GM12892 (cell line): Measurements from ENCODE around the gene FXYD6.

ENCODE experiments used
- POLR2A ChIP-seq: IDR thresholded peaks from 2 replicates; pipeline ENCODE4 v1.6.1; 2011; ENCODE audit warnings: low read depth, low read length, control low read depth
- POLR2AphosphoS5 ChIP-seq: IDR thresholded peaks from 2 replicates; pipeline ENCODE4 v1.6.1; 2011; ENCODE audit warnings: low read depth, low read length, control low read depth
- TAF1 ChIP-seq: IDR thresholded peaks from 2 replicates; pipeline ENCODE4 v1.6.1; 2011; ENCODE audit warnings: low read depth, mild to moderate bottlenecking, control low read depth, low read length, borderline replicate concordance

DNA sequence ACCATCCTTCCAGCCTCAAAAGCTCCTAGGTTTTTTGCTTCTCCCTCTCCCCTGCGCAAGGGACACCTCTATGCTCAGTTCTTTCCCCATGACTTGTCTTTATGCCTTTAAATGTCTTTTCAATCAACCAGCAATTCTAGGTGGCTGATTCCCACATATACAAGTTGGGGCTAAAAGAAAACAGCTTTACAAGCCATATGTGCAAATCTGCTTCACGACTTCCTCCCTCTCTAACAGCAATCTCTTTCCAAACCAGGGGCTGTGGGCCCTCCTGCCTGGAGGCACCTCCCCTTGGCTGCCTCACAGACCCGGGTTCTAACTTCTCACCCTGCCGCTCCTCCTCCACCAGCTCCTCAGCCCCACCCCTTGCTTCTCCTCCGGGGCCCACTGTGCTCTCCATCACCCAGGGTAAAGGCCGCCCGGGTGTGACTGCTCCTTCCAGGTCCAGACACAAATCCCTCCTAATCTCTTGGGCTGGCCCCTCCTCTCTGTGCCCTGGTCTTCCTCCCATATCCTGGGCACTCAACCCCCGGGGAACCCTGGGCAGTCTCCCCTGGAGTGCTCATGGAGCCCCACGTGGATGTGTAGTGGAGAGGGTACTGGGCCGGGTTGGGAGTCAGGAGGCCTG, 38.6 kb upstream of the FXYD6 start:
- TF ChIP-seq POLR2A: no peak
- TF ChIP-seq POLR2AphosphoS5: no peak
- TF ChIP-seq TAF1: no peak
